GM12872 (cell line): Measurements from ENCODE around the gene ACVRL1.

Experiments
- CTCF ChIP-seq: IDR thresholded peaks from 3 replicates; pipeline ENCODE4 v1.5.1; 2011; ENCODE audit warnings: low read depth, mild to moderate bottlenecking, low read length, moderate library complexity; ENCODE audit not compliant: insufficient read depth

The ACVRL1 gene

GRCh38 chr12:51895378-51896135, 11.7 kb upstream of the ACVRL1 start:
- TF ChIP-seq CTCF = no peak

GRCh38 chr12:51896236-51896635, 11.1 kb upstream of the ACVRL1 start:
- TF ChIP-seq CTCF = no peak

- no peak for TF ChIP-seq CTCF
Measured at GRCh38 chr12:51897181-51897580, 10.1 kb upstream of the ACVRL1 start.

GRCh38 chr12:51898506-51898905, 8.8 kb upstream of the ACVRL1 start:
- no peak for TF ChIP-seq CTCF

GRCh38 chr12:51898937-51899336, 8.4 kb upstream of the ACVRL1 start:
- no peak for TF ChIP-seq CTCF

GRCh38 chr12:51900323-51900889, 6.9 kb upstream of the ACVRL1 start:
- TF ChIP-seq CTCF = no peak

- no peak for TF ChIP-seq CTCF
Measured at GRCh38 chr12:51901121-51901817, 6.0 kb upstream of the ACVRL1 start.
